KMS-11 (cell line): ENCODE measurements around the gene COL5A1.

Source experiments
- H2AFZ ChIP-seq: fragments of 200-600 bp; sonication (generic); 2 replicates; pipeline ENCODE4 v1.6.1; 2016; ENCODE audit warnings: antibody characterized with exemption, mixed run types, low read depth
- H3K27ac ChIP-seq: fragments of 200-600 bp; sonication (generic); 2 replicates; pipeline ENCODE4 v1.6.1; 2016; ENCODE audit warnings: mild to moderate bottlenecking, mixed run types
- H3K27me3 ChIP-seq: fragments of 200-600 bp; sonication (generic); 2 replicates; pipeline ENCODE4 v1.6.1; 2017; ENCODE audit warnings: mild to moderate bottlenecking, low read depth, mixed run types, moderate library complexity; ENCODE audit not compliant: insufficient read depth
- H3K36me3 ChIP-seq: fragments of 200-600 bp; sonication (generic); 2 replicates; pipeline ENCODE4 v1.6.1; 2017; ENCODE audit warnings: mild to moderate bottlenecking, mixed run types; ENCODE audit not compliant: insufficient read depth
- H3K4me1 ChIP-seq: fragments of 200-600 bp; sonication (generic); 2 replicates; pipeline ENCODE4 v1.6.1; 2016; ENCODE audit warnings: mild to moderate bottlenecking, low read depth, mixed run types; ENCODE audit not compliant: poor library complexity, severe bottlenecking
- H3K4me2 ChIP-seq: fragments of 200-600 bp; sonication (generic); 2 replicates; pipeline ENCODE4 v1.7.0; 2016; ENCODE audit warnings: mild to moderate bottlenecking, mixed run types
- H3K4me3 ChIP-seq: fragments of 200-600 bp; sonication (generic); IDR thresholded peaks from 2 replicates; pipeline ENCODE4 v1.6.1; 2017; ENCODE audit warnings: low read depth, low read length, mixed read lengths; ENCODE audit not compliant: insufficient read depth
- H3K79me2 ChIP-seq: fragments of 200-600 bp; sonication (generic); 2 replicates; pipeline ENCODE4 v1.6.1; 2016; ENCODE audit warnings: low read depth, mixed run types; ENCODE audit not compliant: insufficient read depth
- H3K9ac ChIP-seq: fragments of 200-600 bp; sonication (generic); 2 replicates; pipeline ENCODE4 v1.6.1; 2016; ENCODE audit warnings: mild to moderate bottlenecking, mixed run types
- H4K20me1 ChIP-seq: fragments of 200-600 bp; sonication (generic); 2 replicates; pipeline ENCODE4 v1.6.1; 2016; ENCODE audit warnings: mild to moderate bottlenecking, mixed run types; ENCODE audit not compliant: insufficient read depth
- TF ChIP-seq, protein P1 (sequence below): fragments of 200-600 bp; sonication (generic); conservative IDR thresholded peaks from 2 replicates; pipeline ENCODE4 v1.6.1; 2017; ENCODE audit warnings: low read depth, mild to moderate bottlenecking, antibody characterized with exemption, low read length, moderate library complexity, mixed read lengths

COL5A1 gene

DNA sequence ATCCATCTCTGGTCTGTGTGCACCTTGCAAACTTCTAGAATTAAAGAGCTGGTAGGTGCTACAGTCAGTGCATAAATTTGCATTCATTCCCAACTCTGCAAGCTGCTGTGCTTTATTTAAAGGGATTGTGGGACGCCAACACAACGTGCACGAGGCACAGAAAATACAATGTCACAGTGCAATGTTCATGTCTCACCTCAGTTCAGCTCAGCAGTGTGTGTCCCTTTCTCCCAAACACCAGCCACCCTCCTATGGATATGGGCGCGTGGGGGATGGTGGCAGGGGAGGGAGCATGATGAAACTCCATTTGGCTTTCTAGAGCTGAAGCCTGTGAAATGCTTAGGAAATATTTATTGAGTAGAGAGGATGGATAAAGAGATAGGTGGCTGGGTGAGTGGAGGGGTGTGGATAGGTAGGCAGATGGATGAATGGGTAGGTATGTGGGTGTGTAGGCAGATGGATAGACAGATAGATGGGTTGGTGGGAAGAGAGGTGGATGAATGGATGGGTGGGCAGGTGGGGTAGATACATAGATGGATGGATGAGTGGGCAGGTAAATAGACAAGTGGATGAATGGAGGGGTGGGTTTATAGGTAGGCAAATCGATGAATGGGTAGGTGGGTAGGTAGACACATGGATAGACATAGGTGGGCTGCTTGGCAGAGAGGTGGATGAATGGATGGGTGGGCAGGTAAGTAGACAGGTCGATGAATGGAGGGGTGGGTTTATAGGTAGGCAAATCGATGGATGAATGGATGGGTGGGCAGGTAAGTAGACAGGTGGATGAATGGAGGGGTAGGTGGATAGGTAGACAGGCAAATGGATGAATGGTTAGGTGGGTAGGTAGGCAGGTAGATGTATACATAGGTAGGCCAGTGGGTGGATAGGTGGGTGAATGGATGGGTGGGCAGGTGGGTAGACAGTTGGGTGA is 146.3 kb downstream of the COL5A1 start:
- TF ChIP-seq, protein P1, sequence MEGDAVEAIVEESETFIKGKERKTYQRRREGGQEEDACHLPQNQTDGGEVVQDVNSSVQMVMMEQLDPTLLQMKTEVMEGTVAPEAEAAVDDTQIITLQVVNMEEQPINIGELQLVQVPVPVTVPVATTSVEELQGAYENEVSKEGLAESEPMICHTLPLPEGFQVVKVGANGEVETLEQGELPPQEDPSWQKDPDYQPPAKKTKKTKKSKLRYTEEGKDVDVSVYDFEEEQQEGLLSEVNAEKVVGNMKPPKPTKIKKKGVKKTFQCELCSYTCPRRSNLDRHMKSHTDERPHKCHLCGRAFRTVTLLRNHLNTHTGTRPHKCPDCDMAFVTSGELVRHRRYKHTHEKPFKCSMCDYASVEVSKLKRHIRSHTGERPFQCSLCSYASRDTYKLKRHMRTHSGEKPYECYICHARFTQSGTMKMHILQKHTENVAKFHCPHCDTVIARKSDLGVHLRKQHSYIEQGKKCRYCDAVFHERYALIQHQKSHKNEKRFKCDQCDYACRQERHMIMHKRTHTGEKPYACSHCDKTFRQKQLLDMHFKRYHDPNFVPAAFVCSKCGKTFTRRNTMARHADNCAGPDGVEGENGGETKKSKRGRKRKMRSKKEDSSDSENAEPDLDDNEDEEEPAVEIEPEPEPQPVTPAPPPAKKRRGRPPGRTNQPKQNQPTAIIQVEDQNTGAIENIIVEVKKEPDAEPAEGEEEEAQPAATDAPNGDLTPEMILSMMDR, result no peak

DNA sequence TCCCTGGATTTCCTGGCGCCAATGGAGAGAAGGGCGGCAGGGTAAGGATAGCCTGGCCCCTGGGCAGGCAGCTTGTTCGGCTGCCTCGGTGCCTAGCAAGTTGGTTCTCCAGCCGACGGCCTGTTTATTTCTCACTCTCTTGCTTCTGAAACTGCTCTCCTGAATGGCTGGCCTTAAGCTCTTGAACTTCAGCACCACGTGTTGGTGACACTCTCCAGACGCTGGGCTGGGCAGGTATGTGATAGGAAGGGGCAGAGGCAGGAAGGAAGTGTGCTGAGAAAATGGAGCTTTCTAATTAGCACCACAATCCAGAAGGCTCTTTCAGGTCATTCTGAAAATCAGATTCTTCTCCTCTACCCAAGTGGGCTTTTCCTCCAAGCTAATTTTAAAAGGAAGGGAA is 147.6 kb downstream of the COL5A1 start:
- H2AFZ ChIP-seq, result no peak overlapping the region
- no peaks in the 10 kb centered on the region for H3K4me1 ChIP-seq
- no peak overlapping the region for H3K9ac ChIP-seq
- H3K4me2 ChIP-seq, result no peak overlapping the region
- H3K27ac ChIP-seq, result no peak overlapping the region
- no peaks in the 10 kb centered on the region for H3K79me2 ChIP-seq
- peaks cover 30% of the 10 kb centered on the region for H3K27me3 ChIP-seq
- H3K36me3 ChIP-seq, result no peaks in the 10 kb centered on the region
- H3K4me3 ChIP-seq, result no peak overlapping the region
- H4K20me1 ChIP-seq, result no peaks in the 10 kb centered on the region
- TF ChIP-seq, protein P1, result no peak

More for the DNA sequence above, 146.3 kb downstream of the COL5A1 start:
- Histone ChIP-seq H3K4me1 (no peaks in the 10 kb centered on the region), H3K9ac (no peak overlapping the region), H3K79me2 (no peaks in the 10 kb centered on the region), H3K27me3 (peaks cover 35% of the 10 kb centered on the region), H3K27ac (no peak overlapping the region), H4K20me1 (no peaks in the 10 kb centered on the region), H3K4me3 (no peak overlapping the region), H3K4me2 (no peak overlapping the region), H2AFZ (no peak overlapping the region), H3K36me3 (no peaks in the 10 kb centered on the region)

DNA sequence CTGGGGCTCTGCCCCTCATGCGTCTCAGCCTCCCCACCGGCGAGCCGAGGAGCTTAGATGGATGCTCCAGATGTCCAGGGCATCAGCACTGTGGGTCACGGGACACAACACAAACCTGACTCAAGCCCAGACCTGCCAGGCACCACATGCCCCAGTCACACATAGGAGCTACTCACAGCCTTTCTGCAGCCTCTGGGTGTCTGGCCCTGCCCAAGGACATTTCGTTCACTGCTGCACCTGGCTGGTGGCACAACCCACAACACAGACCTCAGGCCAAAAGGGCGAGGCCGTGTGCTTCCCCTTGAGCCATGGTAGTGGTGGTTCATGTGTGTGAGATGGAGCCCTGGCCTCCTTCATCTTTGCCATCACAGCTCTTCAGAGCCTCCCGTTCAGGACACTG is 149.4 kb downstream of the COL5A1 start:
- TF ChIP-seq, protein P1, result no peak
- H3K36me3 ChIP-seq, result no peaks in the 10 kb centered on the region
- peaks cover 32% of the 10 kb centered on the region; the same call in 1 of the 2 replicates for H3K27me3 ChIP-seq
- H3K79me2 ChIP-seq, result no peaks in the 10 kb centered on the region
- H3K27ac ChIP-seq, result no peak overlapping the region
- no peaks in the 10 kb centered on the region for H3K4me1 ChIP-seq
- no peak overlapping the region for H3K9ac ChIP-seq
- H2AFZ ChIP-seq, result no peak overlapping the region
- no peak overlapping the region for H3K4me3 ChIP-seq
- H4K20me1 ChIP-seq, result no peaks in the 10 kb centered on the region
- H3K4me2 ChIP-seq, result no peak overlapping the region

DNA sequence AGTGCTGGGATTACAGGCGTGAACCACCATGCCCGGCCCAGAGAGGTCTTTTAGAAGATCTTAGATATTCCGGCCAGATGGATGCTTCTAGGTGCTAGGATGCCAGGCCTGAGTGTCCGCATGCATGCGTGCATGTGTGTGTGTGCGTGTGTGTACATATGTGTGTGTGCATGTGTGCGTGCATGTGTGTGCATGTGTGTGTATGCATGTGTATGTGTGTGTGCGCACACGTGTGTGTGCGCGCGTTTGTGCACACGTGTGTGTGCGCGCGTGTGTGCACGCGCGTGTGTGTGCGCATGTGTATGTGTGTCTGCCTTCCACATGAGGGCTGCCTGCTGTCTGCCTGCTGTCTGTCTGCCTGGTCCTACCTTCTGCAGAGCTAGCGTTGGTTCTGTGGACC is 151.0 kb downstream of the COL5A1 start:
- H3K9ac ChIP-seq, result no peak overlapping the region
- no peak overlapping the region for H3K27ac ChIP-seq
- peaks cover 25% of the 10 kb centered on the region; the same call in 1 of the 2 replicates for H3K27me3 ChIP-seq
- H3K36me3 ChIP-seq, result no peaks in the 10 kb centered on the region
- no peaks in the 10 kb centered on the region for H3K4me1 ChIP-seq
- no peak overlapping the region for H2AFZ ChIP-seq
- no peaks in the 10 kb centered on the region for H3K79me2 ChIP-seq
- no peak overlapping the region for H3K4me3 ChIP-seq
- no peaks in the 10 kb centered on the region for H4K20me1 ChIP-seq
- no peak overlapping the region for H3K4me2 ChIP-seq
- TF ChIP-seq, protein P1, result no peak
